WTC11 (cell line): ENCODE measurements around the gene C11orf65. TPM values are rescaled to one million over a fixed set of nuclear protein-coding genes. Genes with fewer than 3 reads are reported as not detected.

ENCODE experiments used
- ATAC-seq: fragments of 200-7000 bp; cut with Tn5 transposase; 2 replicates; pipeline ENCODE4 v1.10.0; 2021; ENCODE audit warnings: mild to moderate bottlenecking, moderate library complexity
- CTCF ChIA-PET: fragments of 300-600 bp; sonication (Branson Sonifier 250); formaldehyde crosslinking; loops from one replicate; lab custom pipeline; 2021; ENCODE audit warnings: antibody characterized with exemption; lab: Charles Lee
- POLR2A ChIA-PET: fragments of 350-600 bp; sonication (Branson Sonifier 250); formaldehyde crosslinking; loops from one replicate; lab custom pipeline; 2021; ENCODE audit warnings: antibody characterized with exemption; lab: Charles Lee
- DNase-seq: peaks from one replicate; pipeline ENCODE4 v3.0.0; 2021; ENCODE audit warnings: low spot score
- H3K27ac Mint-ChIP-seq: 2 replicates; pipeline ENCODE4 v1.8.0; 2021; ENCODE audit warnings: mixed read lengths
- H3K27me3 Mint-ChIP-seq: 2 replicates; pipeline ENCODE4 v1.8.0; 2021; ENCODE audit warnings: low read depth, mild to moderate bottlenecking, moderate library complexity, mixed read lengths
- H3K36me3 Mint-ChIP-seq: 2 replicates; pipeline ENCODE4 v1.8.0; 2021; ENCODE audit warnings: mixed read lengths
- H3K4me1 Mint-ChIP-seq: 2 replicates; pipeline ENCODE4 v1.8.0; 2022; ENCODE audit warnings: mixed read lengths
- H3K4me3 Mint-ChIP-seq: 2 replicates; pipeline ENCODE4 v1.8.0; 2021; ENCODE audit warnings: mild to moderate bottlenecking, moderate library complexity, mixed read lengths
- H3K9me3 Mint-ChIP-seq: 2 replicates; pipeline ENCODE4 v1.8.0; 2021; ENCODE audit warnings: mixed read lengths
- ATF6 ChIP-seq: sonication (generic); formaldehyde crosslinking; IDR thresholded peaks from 2 replicates; pipeline ENCODE4 v1.8.1; 2023; ENCODE audit warnings: mild to moderate bottlenecking, missing genetic modification reagents
- ELF4 ChIP-seq: sonication (generic); formaldehyde crosslinking; IDR thresholded peaks from 2 replicates; pipeline ENCODE4 v1.8.1; 2022; ENCODE audit warnings: low read depth, mild to moderate bottlenecking, moderate library complexity, missing genetic modification reagents
- EMX1 ChIP-seq: fragments of 250-450 bp; sonication (Bioruptor Pico); IDR thresholded peaks from 2 replicates; pipeline ENCODE4 v1.8.0; 2021; ENCODE audit warnings: mild to moderate bottlenecking
- FOXJ3 ChIP-seq: sonication (generic); formaldehyde crosslinking; IDR thresholded peaks from 2 replicates; pipeline ENCODE4 v1.9.0; 2021; ENCODE audit warnings: missing genetic modification reagents, mild to moderate bottlenecking, borderline replicate concordance
- FOXK1 ChIP-seq: sonication (generic); formaldehyde crosslinking; IDR thresholded peaks from 2 replicates; pipeline ENCODE4 v1.8.0; 2022; ENCODE audit warnings: mild to moderate bottlenecking, moderate library complexity, missing genetic modification reagents
- GABPB1 ChIP-seq: sonication (generic); formaldehyde crosslinking; IDR thresholded peaks from 2 replicates; pipeline ENCODE4 v1.8.1; 2023; ENCODE audit warnings: mild to moderate bottlenecking, missing genetic modification reagents
- JUN ChIP-seq: sonication (generic); formaldehyde crosslinking; IDR thresholded peaks from 2 replicates; pipeline ENCODE4 v1.8.0; 2023; ENCODE audit warnings: mild to moderate bottlenecking, missing genetic modification reagents
- NFYB ChIP-seq: sonication (generic); formaldehyde crosslinking; conservative IDR thresholded peaks from 2 replicates; pipeline ENCODE4 v1.8.0; 2022; ENCODE audit warnings: low read depth, missing genetic modification reagents
- OVOL2 ChIP-seq: fragments of 250-450 bp; sonication (Bioruptor Pico); IDR thresholded peaks from 2 replicates; pipeline ENCODE4 v1.9.0; 2021; ENCODE audit warnings: mild to moderate bottlenecking, borderline replicate concordance
- SMAD3 ChIP-seq: sonication (generic); formaldehyde crosslinking; IDR thresholded peaks from 2 replicates; pipeline ENCODE4 v1.8.0; 2022; ENCODE audit warnings: missing genetic modification reagents, mild to moderate bottlenecking, borderline replicate concordance
- SP1 ChIP-seq: sonication (generic); formaldehyde crosslinking; conservative IDR thresholded peaks from 2 replicates; pipeline ENCODE4 v1.8.1; 2022; ENCODE audit warnings: missing genetic modification reagents
- TEAD4 ChIP-seq: sonication (generic); formaldehyde crosslinking; IDR thresholded peaks from 2 replicates; pipeline ENCODE4 v1.8.0; 2022; ENCODE audit warnings: mild to moderate bottlenecking, missing genetic modification reagents
- ZNF138 ChIP-seq: sonication (generic); formaldehyde crosslinking; conservative IDR thresholded peaks from 2 replicates; pipeline ENCODE4 v1.8.1; 2022; ENCODE audit warnings: mild to moderate bottlenecking, moderate library complexity, missing genetic modification reagents
- ZNF219 ChIP-seq: sonication (generic); formaldehyde crosslinking; IDR thresholded peaks from 2 replicates; pipeline ENCODE4 v1.8.0; 2023; ENCODE audit warnings: missing genetic modification reagents, mild to moderate bottlenecking, borderline replicate concordance
- ZNF263 ChIP-seq: sonication (generic); formaldehyde crosslinking; IDR thresholded peaks from 2 replicates; pipeline ENCODE4 v1.8.1; 2022; ENCODE audit warnings: low read depth, mild to moderate bottlenecking, moderate library complexity, missing genetic modification reagents
- ZNF281 ChIP-seq: sonication (generic); formaldehyde crosslinking; IDR thresholded peaks from 2 replicates; pipeline ENCODE4 v1.8.0; 2023; ENCODE audit warnings: mild to moderate bottlenecking, missing genetic modification reagents
- ZNF317 ChIP-seq: sonication (generic); formaldehyde crosslinking; IDR thresholded peaks from 2 replicates; pipeline ENCODE4 v1.8.1; 2023; ENCODE audit warnings: low read depth, mild to moderate bottlenecking, moderate library complexity, missing genetic modification reagents, borderline replicate concordance
- total RNA-seq: library from RNA; stranded (reverse); gene quantifications from 3 replicates; pipeline ENCODE4 v1.2.3, GENCODE V29; 2021
- TF ChIP-seq, protein P1 (sequence below): sonication (generic); formaldehyde crosslinking; IDR thresholded peaks from 2 replicates; pipeline ENCODE4 v1.8.0; 2022; ENCODE audit warnings: mild to moderate bottlenecking, missing genetic modification reagents
- TF ChIP-seq, protein P2 (sequence below): fragments of 250-450 bp; sonication (Bioruptor Pico); IDR thresholded peaks from 2 replicates; pipeline ENCODE4 v2.1.2; 2022; ENCODE audit warnings: mild to moderate bottlenecking, moderate library complexity

C11orf65 gene
- total RNA-seq, 1 experiment from 2014 or later: 0.83 TPM

- peaks cover 15% of the 10 kb centered on the region for H3K36me3 Mint-ChIP-seq
- H3K27me3 Mint-ChIP-seq: peaks cover 8% of the 10 kb centered on the region
- ATAC-seq: no peak
- ChIA-PET POLR2A (no interaction called here), CTCF (no interaction called here)
- H3K9me3 Mint-ChIP-seq: peaks cover 53% of the 10 kb centered on the region
- TF ChIP-seq NFYB (CRISPR knock-in tag) (no peak), ZNF317 (CRISPR knock-in tag) (peak; percentile 63; the same call in 1 of the 2 replicates), JUN (no peak)
- H3K27ac Mint-ChIP-seq: no peak overlapping the region
- DNase-seq: no peak
- no peak overlapping the region for H3K4me3 Mint-ChIP-seq
- H3K4me1 Mint-ChIP-seq: no peaks in the 10 kb centered on the region
These were observed 30.7 kb downstream of the C11orf65 start for GRCh38 chr11:108436594-108436993.

DNA sequence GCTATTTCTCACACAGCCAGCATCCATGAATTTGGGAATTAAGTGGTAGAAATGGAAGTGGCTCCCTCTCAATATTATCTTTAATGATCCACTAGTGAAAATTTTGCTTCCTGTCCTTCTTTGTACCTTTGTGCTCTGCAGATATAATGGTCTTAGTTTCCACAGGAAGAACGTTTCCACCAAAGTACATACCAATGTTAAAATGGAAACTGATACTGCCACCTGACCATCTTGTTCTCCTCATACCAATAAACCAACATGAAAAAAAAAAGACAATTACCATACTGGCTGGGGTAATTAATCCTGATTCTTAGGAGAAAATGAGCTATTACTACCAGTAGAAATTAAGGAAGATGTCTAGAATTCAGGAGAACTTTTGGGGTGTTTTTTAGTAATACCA, 32.3 kb downstream of the C11orf65 start:
- 0 out of 2 replicates have a peak, but pooled peaks cover 4% of the 10 kb centered on the region for H3K36me3 Mint-ChIP-seq
- no peak overlapping the region for H3K27ac Mint-ChIP-seq
- ChIA-PET POLR2A (no interaction called here), CTCF (no interaction called here)
- no peak overlapping the region for H3K4me3 Mint-ChIP-seq
- TF ChIP-seq TEAD4 (CRISPR knock-in tag): no peak
- no peak for TF ChIP-seq ATF6 (CRISPR knock-in tag)
- no peak for TF ChIP-seq ZNF281 (CRISPR knock-in tag)
- TF ChIP-seq SP1: no peak
- no peak for TF ChIP-seq ZNF219 (CRISPR knock-in tag)
- TF ChIP-seq, protein P1, sequence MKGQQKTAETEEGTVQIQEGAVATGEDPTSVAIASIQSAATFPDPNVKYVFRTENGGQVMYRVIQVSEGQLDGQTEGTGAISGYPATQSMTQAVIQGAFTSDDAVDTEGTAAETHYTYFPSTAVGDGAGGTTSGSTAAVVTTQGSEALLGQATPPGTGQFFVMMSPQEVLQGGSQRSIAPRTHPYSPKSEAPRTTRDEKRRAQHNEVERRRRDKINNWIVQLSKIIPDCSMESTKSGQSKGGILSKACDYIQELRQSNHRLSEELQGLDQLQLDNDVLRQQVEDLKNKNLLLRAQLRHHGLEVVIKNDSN (CRISPR knock-in tag): no peak
- TF ChIP-seq ZNF263: no peak
- no peak for TF ChIP-seq ZNF138
- no peak for TF ChIP-seq FOXJ3 (CRISPR knock-in tag)
- no peak for TF ChIP-seq GABPB1 (CRISPR knock-in tag)
- no peak for TF ChIP-seq FOXK1 (CRISPR knock-in tag)
- no peak for TF ChIP-seq SMAD3
- TF ChIP-seq ELF4 (CRISPR knock-in tag): no peak
- no peak for TF ChIP-seq OVOL2
- no peak for TF ChIP-seq EMX1 (CRISPR knock-in tag)
- TF ChIP-seq, protein P2, sequence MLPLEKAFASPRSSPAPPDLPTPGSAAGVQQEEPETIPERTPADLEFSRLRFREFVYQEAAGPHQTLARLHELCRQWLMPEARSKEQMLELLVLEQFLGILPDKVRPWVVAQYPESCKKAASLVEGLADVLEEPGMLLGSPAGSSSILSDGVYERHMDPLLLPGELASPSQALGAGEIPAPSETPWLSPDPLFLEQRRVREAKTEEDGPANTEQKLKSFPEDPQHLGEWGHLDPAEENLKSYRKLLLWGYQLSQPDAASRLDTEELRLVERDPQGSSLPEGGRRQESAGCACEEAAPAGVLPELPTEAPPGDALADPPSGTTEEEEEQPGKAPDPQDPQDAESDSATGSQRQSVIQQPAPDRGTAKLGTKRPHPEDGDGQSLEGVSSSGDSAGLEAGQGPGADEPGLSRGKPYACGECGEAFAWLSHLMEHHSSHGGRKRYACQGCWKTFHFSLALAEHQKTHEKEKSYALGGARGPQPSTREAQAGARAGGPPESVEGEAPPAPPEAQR: no peak
- H3K27me3 Mint-ChIP-seq: peaks cover 4% of the 10 kb centered on the region
- H3K9me3 Mint-ChIP-seq: peaks cover 39% of the 10 kb centered on the region
- no peak for ATAC-seq
- DNase-seq: no peak
- no peaks in the 10 kb centered on the region for H3K4me1 Mint-ChIP-seq
